HEK293 (cell line): Measurements from ENCODE around the gene PRICKLE3.

Source experiments
- BCL11A ChIP-seq: fragments of 450-650 bp; formaldehyde crosslinking; IDR thresholded peaks from 2 replicates; pipeline ENCODE4 v1.5.1; 2016; ENCODE audit warnings: low read depth, missing biosample characterization, missing genetic modification characterization
- CTCF ChIP-seq: fragments of 450-650 bp; formaldehyde crosslinking; IDR thresholded peaks from 2 replicates; pipeline ENCODE4 v1.5.1; 2016; ENCODE audit warnings: missing biosample characterization, missing genetic modification characterization
- HOXA7 ChIP-seq: sonication (generic); formaldehyde crosslinking; IDR thresholded peaks from 2 replicates; pipeline ENCODE4 v1.8.1; 2022; ENCODE audit warnings: missing genetic modification reagents, borderline replicate concordance
- INSM2 ChIP-seq: fragments of 450-650 bp; formaldehyde crosslinking; IDR thresholded peaks from 2 replicates; pipeline ENCODE4 v1.5.1; 2016; ENCODE audit warnings: missing biosample characterization, missing genetic modification characterization
- KLF16 ChIP-seq: fragments of 450-650 bp; formaldehyde crosslinking; IDR thresholded peaks from 2 replicates; pipeline ENCODE4 v1.5.1; 2017; ENCODE audit warnings: missing biosample characterization, missing genetic modification characterization
- KLF9 ChIP-seq: fragments of 450-650 bp; formaldehyde crosslinking; IDR thresholded peaks from 2 replicates; pipeline ENCODE4 v1.5.1; 2016; ENCODE audit warnings: missing biosample characterization, missing genetic modification characterization, low read depth
- MZF1 ChIP-seq: fragments of 450-650 bp; formaldehyde crosslinking; IDR thresholded peaks from 2 replicates; pipeline ENCODE4 v1.5.1; 2017; ENCODE audit warnings: missing biosample characterization, missing genetic modification characterization, borderline replicate concordance
- OSR2 ChIP-seq: fragments of 450-650 bp; formaldehyde crosslinking; IDR thresholded peaks from 2 replicates; pipeline ENCODE4 v1.5.1; 2016; ENCODE audit warnings: missing biosample characterization, missing genetic modification characterization
- ZBTB17 ChIP-seq: fragments of 450-650 bp; formaldehyde crosslinking; IDR thresholded peaks from 2 replicates; pipeline ENCODE4 v1.5.1; 2016; ENCODE audit warnings: missing biosample characterization, missing genetic modification characterization
- ZBTB48 ChIP-seq: fragments of 450-650 bp; formaldehyde crosslinking; IDR thresholded peaks from 2 replicates; pipeline ENCODE4 v1.5.1; 2016; ENCODE audit warnings: missing biosample characterization, missing genetic modification characterization
- ZBTB7A ChIP-seq: fragments of 450-650 bp; formaldehyde crosslinking; IDR thresholded peaks from 2 replicates; pipeline ENCODE4 v1.5.1; 2016; ENCODE audit warnings: low read depth, missing biosample characterization, missing genetic modification characterization
- ZBTB8A ChIP-seq: fragments of 450-650 bp; formaldehyde crosslinking; IDR thresholded peaks from 2 replicates; pipeline ENCODE4 v1.5.1; 2016; ENCODE audit warnings: missing biosample characterization, missing genetic modification characterization
- ZEB2 ChIP-seq: fragments of 450-650 bp; formaldehyde crosslinking; IDR thresholded peaks from 2 replicates; pipeline ENCODE4 v1.5.1; 2016; ENCODE audit warnings: missing biosample characterization, missing genetic modification characterization
- ZNF121 ChIP-seq: fragments of 450-650 bp; formaldehyde crosslinking; IDR thresholded peaks from 2 replicates; pipeline ENCODE4 v1.5.1; 2016; ENCODE audit warnings: missing biosample characterization, missing genetic modification characterization
- ZNF140 ChIP-seq: fragments of 450-650 bp; formaldehyde crosslinking; IDR thresholded peaks from 2 replicates; pipeline ENCODE4 v1.5.1; 2016; ENCODE audit warnings: missing biosample characterization, missing genetic modification characterization
- ZNF16 ChIP-seq: fragments of 450-650 bp; formaldehyde crosslinking; IDR thresholded peaks from 2 replicates; pipeline ENCODE4 v1.5.1; 2016; ENCODE audit warnings: low read depth, missing biosample characterization, missing genetic modification characterization
- ZNF239 ChIP-seq: fragments of 450-650 bp; formaldehyde crosslinking; IDR thresholded peaks from 2 replicates; pipeline ENCODE4 v1.5.1; 2016; ENCODE audit warnings: missing biosample characterization, missing genetic modification characterization
- ZNF280D ChIP-seq: fragments of 450-650 bp; formaldehyde crosslinking; IDR thresholded peaks from 2 replicates; pipeline ENCODE4 v1.5.1; 2016; ENCODE audit warnings: missing biosample characterization, missing genetic modification characterization
- ZNF335 ChIP-seq: fragments of 450-650 bp; formaldehyde crosslinking; conservative IDR thresholded peaks from 2 replicates; pipeline ENCODE4 v1.5.1; 2016; ENCODE audit warnings: missing biosample characterization, missing genetic modification characterization
- ZNF391 ChIP-seq: fragments of 450-650 bp; formaldehyde crosslinking; IDR thresholded peaks from 2 replicates; pipeline ENCODE4 v1.5.1; 2016; ENCODE audit warnings: low read depth, missing biosample characterization, missing genetic modification characterization, borderline replicate concordance
- ZNF449 ChIP-seq: fragments of 450-650 bp; formaldehyde crosslinking; IDR thresholded peaks from 2 replicates; pipeline ENCODE4 v1.5.1; 2017; ENCODE audit warnings: missing biosample characterization, mild to moderate bottlenecking, missing genetic modification characterization, moderate library complexity
- ZNF48 ChIP-seq: fragments of 450-650 bp; formaldehyde crosslinking; IDR thresholded peaks from 2 replicates; pipeline ENCODE4 v1.5.1; 2016; ENCODE audit warnings: missing biosample characterization, missing genetic modification characterization
- ZNF510 ChIP-seq: fragments of 450-650 bp; formaldehyde crosslinking; IDR thresholded peaks from 2 replicates; pipeline ENCODE4 v1.5.1; 2018; ENCODE audit warnings: mild to moderate bottlenecking, missing genetic modification characterization, missing biosample characterization; ENCODE audit not compliant: insufficient replicate concordance
- ZNF521 ChIP-seq: fragments of 450-650 bp; formaldehyde crosslinking; IDR thresholded peaks from 2 replicates; pipeline ENCODE4 v1.5.1; 2017; ENCODE audit warnings: missing biosample characterization, mild to moderate bottlenecking, missing genetic modification characterization
- ZNF548 ChIP-seq: fragments of 450-650 bp; formaldehyde crosslinking; IDR thresholded peaks from 2 replicates; pipeline ENCODE4 v1.5.1; 2016; ENCODE audit warnings: missing biosample characterization, missing genetic modification characterization
- ZNF549 ChIP-seq: fragments of 450-650 bp; IDR thresholded peaks from 2 replicates; pipeline ENCODE4 v1.5.1; 2018; ENCODE audit warnings: missing biosample characterization, missing genetic modification characterization, mild to moderate bottlenecking, inconsistent platforms, moderate library complexity
- ZNF600 ChIP-seq: fragments of 450-650 bp; formaldehyde crosslinking; IDR thresholded peaks from 2 replicates; pipeline ENCODE4 v1.5.1; 2016; ENCODE audit warnings: missing biosample characterization, missing genetic modification characterization
- ZNF624 ChIP-seq: fragments of 450-650 bp; formaldehyde crosslinking; IDR thresholded peaks from 2 replicates; pipeline ENCODE4 v1.5.1; 2017; ENCODE audit warnings: missing biosample characterization, missing genetic modification characterization
- ZNF791 ChIP-seq: fragments of 450-650 bp; formaldehyde crosslinking; IDR thresholded peaks from 2 replicates; pipeline ENCODE4 v1.5.1; 2016; ENCODE audit warnings: missing biosample characterization, missing genetic modification characterization
- ZNF792 ChIP-seq: fragments of 450-650 bp; formaldehyde crosslinking; IDR thresholded peaks from 2 replicates; pipeline ENCODE4 v1.5.1; 2016; ENCODE audit warnings: missing biosample characterization, missing genetic modification characterization
- ZSCAN16 ChIP-seq: fragments of 450-650 bp; formaldehyde crosslinking; IDR thresholded peaks from 2 replicates; pipeline ENCODE4 v1.5.1; 2016; ENCODE audit warnings: missing biosample characterization, missing genetic modification characterization
- ZSCAN23 ChIP-seq: fragments of 450-650 bp; formaldehyde crosslinking; IDR thresholded peaks from 2 replicates; pipeline ENCODE4 v1.5.1; 2016; ENCODE audit warnings: missing biosample characterization, missing genetic modification characterization
- ZSCAN5A ChIP-seq: fragments of 450-650 bp; formaldehyde crosslinking; IDR thresholded peaks from 2 replicates; pipeline ENCODE4 v1.5.1; 2016; ENCODE audit warnings: missing biosample characterization, missing genetic modification characterization

PRICKLE3 gene

GRCh38 chrX:49191574-49192011 lies 5.4 kb upstream of the PRICKLE3 start (continued):
- no peak for TF ChIP-seq CTCF (tag by site-specific recombination)
- no peak for TF ChIP-seq ZNF792 (tag by site-specific recombination)
- TF ChIP-seq ZNF449 (tag by site-specific recombination) = no peak
- 0 out of 2 replicates have a peak, but pooled peaks have one; percentile 50 for TF ChIP-seq KLF9 (tag by site-specific recombination)
- peak; percentile 61 for TF ChIP-seq ZEB2
- no peak for TF ChIP-seq ZSCAN23 (tag by site-specific recombination)
- TF ChIP-seq ZSCAN5A (tag by site-specific recombination) = no peak
- TF ChIP-seq ZNF510 (tag by site-specific recombination) = no peak
- no peak for TF ChIP-seq ZNF549
- TF ChIP-seq ZBTB17 (tag by site-specific recombination) = peak; percentile 25; the same call in 1 of the 2 replicates
- 0 out of 2 replicates have a peak, but pooled peaks have one; percentile 46 for TF ChIP-seq BCL11A (tag by site-specific recombination)
- no peak for TF ChIP-seq ZBTB7A (tag by site-specific recombination)
- no peak for TF ChIP-seq ZNF121 (tag by site-specific recombination)
- TF ChIP-seq ZNF335 (tag by site-specific recombination) = peak; percentile 75
- TF ChIP-seq ZSCAN16 (tag by site-specific recombination) = no peak
- TF ChIP-seq ZNF16 (tag by site-specific recombination) = no peak
- no peak for TF ChIP-seq ZNF521
- no peak for TF ChIP-seq ZNF791 (tag by site-specific recombination)
- 0 out of 2 replicates have a peak, but pooled peaks have one; percentile 40 for TF ChIP-seq INSM2 (tag by site-specific recombination)
- no peak for TF ChIP-seq ZNF624 (tag by site-specific recombination)
- no peak for TF ChIP-seq ZNF280D (tag by site-specific recombination)
- TF ChIP-seq HOXA7 = no peak
- peak; percentile 14; the same call in 1 of the 2 replicates for TF ChIP-seq ZBTB48
- no peak for TF ChIP-seq ZNF140 (tag by site-specific recombination)
- TF ChIP-seq KLF16 (tag by site-specific recombination) = no peak
- no peak for TF ChIP-seq ZNF48 (tag by site-specific recombination)
- no peak for TF ChIP-seq MZF1 (tag by site-specific recombination)
- TF ChIP-seq ZNF239 (tag by site-specific recombination) = no peak
- TF ChIP-seq ZNF548 (tag by site-specific recombination) = no peak
- no peak for TF ChIP-seq ZNF391 (tag by site-specific recombination)
- TF ChIP-seq OSR2 (tag by site-specific recombination) = no peak
- no peak for TF ChIP-seq ZBTB8A (tag by site-specific recombination)
- TF ChIP-seq ZNF600 (tag by site-specific recombination) = 0 out of 2 replicates have a peak, but pooled peaks have one; percentile 49
